OCI-LY7 (cell line): Measurements from ENCODE around the gene RPS6KA3.

ENCODE experiments used
- EZH2phosphoT487 ChIP-seq: fragments of 200-600 bp; sonication (generic); IDR thresholded peaks from 2 replicates; pipeline ENCODE4 v1.6.1; 2018; ENCODE audit warnings: low read depth, borderline replicate concordance, mild to moderate bottlenecking, mixed run types, antibody characterized with exemption, low read length, moderate library complexity, mixed read lengths
- TF ChIP-seq, protein P1 (sequence below): fragments of 200-600 bp; sonication (generic); conservative IDR thresholded peaks from 2 replicates; pipeline ENCODE4 v1.5.1; 2014; ENCODE audit warnings: mild to moderate bottlenecking, antibody characterized with exemption, low read length, moderate library complexity, mixed read lengths

GRCh38 chrX:20189171-20189570 is 77.5 kb downstream of the RPS6KA3 start:
- TF ChIP-seq, protein P1, sequence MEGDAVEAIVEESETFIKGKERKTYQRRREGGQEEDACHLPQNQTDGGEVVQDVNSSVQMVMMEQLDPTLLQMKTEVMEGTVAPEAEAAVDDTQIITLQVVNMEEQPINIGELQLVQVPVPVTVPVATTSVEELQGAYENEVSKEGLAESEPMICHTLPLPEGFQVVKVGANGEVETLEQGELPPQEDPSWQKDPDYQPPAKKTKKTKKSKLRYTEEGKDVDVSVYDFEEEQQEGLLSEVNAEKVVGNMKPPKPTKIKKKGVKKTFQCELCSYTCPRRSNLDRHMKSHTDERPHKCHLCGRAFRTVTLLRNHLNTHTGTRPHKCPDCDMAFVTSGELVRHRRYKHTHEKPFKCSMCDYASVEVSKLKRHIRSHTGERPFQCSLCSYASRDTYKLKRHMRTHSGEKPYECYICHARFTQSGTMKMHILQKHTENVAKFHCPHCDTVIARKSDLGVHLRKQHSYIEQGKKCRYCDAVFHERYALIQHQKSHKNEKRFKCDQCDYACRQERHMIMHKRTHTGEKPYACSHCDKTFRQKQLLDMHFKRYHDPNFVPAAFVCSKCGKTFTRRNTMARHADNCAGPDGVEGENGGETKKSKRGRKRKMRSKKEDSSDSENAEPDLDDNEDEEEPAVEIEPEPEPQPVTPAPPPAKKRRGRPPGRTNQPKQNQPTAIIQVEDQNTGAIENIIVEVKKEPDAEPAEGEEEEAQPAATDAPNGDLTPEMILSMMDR, result no peak
- TF ChIP-seq EZH2phosphoT487, result no peak
